ENCODE measurements around the gene SFT2D3. TPM values are rescaled to one million over a fixed set of nuclear protein-coding genes. Genes with fewer than 3 reads are reported as not detected.

The SFT2D3 gene
- total RNA-seq, 1 experiment from 2014 or later: 5.6 TPM

DNA sequence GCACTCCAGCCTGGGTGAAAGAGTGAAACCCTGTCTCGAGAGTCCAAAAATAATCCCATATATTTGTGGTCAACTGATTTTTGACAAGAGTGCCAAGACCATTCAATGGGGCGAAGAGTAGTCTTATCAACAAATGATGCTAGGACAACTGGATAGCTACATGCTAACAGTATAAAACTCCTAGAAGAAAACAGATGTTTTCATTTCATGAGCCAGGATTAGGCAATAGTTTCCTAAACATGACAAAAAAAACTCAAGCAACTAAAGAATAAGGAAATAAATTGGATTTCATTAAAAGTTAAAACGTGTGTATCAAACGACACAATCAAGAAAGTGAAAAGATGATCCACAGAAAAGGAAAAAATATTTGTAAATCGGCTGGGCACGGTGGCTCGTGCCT lies 32.2 kb upstream of the SFT2D3 start:
- intact Hi-C loops (cut with micrococcal nuclease; ENCODE audit: unreplicated experiment) (no loop called here), in situ Hi-C loops (cut with HindIII; ENCODE audit: low pct_unique_long_range_greater_than_20kb, low sequenced_read_pairs) (no loop called here)
- no peaks in the 10 kb centered on the region for H3K36me3 ChIP-seq (ENCODE audit: control insufficient read depth, insufficient read depth, low read length)
- CTCF ChIA-PET: no interaction called here
- ATAC-seq (no peak), DNase-seq (ENCODE audit: low read depth, low spot score) (no peak)
- 0 out of 2 replicates have a peak, but pooled peaks cover 2% of the 10 kb centered on the region for H3K27me3 ChIP-seq (ENCODE audit: control insufficient read depth, insufficient read depth, low read length)
- no peak overlapping the region for H3K4me3 ChIP-seq (ENCODE audit: low read depth in 2 of 2, low read length in 2 of 2)
- no peak overlapping the region for H3K27ac ChIP-seq (ENCODE audit: low read length)
- POLR2A ChIA-PET: no interaction called here
- TF ChIP-seq SIN3A (IDR thresholded peaks at IDR 0.05; ENCODE audit: borderline replicate concordance, insufficient read depth, low read depth, low read length) (no peak), POLR2AphosphoS5 (IDR thresholded peaks at IDR 0.05; ENCODE audit: low read depth, low read length) (no peak), TCF7L2 (IDR thresholded peaks at IDR 0.05; ENCODE audit: low read depth, low read length) (no peak)
- TF ChIP-seq, protein P1, sequence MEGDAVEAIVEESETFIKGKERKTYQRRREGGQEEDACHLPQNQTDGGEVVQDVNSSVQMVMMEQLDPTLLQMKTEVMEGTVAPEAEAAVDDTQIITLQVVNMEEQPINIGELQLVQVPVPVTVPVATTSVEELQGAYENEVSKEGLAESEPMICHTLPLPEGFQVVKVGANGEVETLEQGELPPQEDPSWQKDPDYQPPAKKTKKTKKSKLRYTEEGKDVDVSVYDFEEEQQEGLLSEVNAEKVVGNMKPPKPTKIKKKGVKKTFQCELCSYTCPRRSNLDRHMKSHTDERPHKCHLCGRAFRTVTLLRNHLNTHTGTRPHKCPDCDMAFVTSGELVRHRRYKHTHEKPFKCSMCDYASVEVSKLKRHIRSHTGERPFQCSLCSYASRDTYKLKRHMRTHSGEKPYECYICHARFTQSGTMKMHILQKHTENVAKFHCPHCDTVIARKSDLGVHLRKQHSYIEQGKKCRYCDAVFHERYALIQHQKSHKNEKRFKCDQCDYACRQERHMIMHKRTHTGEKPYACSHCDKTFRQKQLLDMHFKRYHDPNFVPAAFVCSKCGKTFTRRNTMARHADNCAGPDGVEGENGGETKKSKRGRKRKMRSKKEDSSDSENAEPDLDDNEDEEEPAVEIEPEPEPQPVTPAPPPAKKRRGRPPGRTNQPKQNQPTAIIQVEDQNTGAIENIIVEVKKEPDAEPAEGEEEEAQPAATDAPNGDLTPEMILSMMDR (IDR thresholded peaks at IDR 0.05): no peak
- TF ChIP-seq, protein P2, sequence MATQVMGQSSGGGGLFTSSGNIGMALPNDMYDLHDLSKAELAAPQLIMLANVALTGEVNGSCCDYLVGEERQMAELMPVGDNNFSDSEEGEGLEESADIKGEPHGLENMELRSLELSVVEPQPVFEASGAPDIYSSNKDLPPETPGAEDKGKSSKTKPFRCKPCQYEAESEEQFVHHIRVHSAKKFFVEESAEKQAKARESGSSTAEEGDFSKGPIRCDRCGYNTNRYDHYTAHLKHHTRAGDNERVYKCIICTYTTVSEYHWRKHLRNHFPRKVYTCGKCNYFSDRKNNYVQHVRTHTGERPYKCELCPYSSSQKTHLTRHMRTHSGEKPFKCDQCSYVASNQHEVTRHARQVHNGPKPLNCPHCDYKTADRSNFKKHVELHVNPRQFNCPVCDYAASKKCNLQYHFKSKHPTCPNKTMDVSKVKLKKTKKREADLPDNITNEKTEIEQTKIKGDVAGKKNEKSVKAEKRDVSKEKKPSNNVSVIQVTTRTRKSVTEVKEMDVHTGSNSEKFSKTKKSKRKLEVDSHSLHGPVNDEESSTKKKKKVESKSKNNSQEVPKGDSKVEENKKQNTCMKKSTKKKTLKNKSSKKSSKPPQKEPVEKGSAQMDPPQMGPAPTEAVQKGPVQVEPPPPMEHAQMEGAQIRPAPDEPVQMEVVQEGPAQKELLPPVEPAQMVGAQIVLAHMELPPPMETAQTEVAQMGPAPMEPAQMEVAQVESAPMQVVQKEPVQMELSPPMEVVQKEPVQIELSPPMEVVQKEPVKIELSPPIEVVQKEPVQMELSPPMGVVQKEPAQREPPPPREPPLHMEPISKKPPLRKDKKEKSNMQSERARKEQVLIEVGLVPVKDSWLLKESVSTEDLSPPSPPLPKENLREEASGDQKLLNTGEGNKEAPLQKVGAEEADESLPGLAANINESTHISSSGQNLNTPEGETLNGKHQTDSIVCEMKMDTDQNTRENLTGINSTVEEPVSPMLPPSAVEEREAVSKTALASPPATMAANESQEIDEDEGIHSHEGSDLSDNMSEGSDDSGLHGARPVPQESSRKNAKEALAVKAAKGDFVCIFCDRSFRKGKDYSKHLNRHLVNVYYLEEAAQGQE (IDR thresholded peaks at IDR 0.05; ENCODE audit: insufficient read depth in 1 of 2, low read depth in 2 of 2, low read length in 1 of 2): no peak
- no TSS peak for BruUV-seq (replicated peaks)
- no peaks in the 10 kb centered on the region for H3K9me3 ChIP-seq (ENCODE audit: control insufficient read depth, insufficient read depth, low read depth, low read length)
- H3K4me1 ChIP-seq (ENCODE audit: control insufficient read depth, insufficient read depth, low read length): peaks cover 4% of the 10 kb centered on the region

DNA sequence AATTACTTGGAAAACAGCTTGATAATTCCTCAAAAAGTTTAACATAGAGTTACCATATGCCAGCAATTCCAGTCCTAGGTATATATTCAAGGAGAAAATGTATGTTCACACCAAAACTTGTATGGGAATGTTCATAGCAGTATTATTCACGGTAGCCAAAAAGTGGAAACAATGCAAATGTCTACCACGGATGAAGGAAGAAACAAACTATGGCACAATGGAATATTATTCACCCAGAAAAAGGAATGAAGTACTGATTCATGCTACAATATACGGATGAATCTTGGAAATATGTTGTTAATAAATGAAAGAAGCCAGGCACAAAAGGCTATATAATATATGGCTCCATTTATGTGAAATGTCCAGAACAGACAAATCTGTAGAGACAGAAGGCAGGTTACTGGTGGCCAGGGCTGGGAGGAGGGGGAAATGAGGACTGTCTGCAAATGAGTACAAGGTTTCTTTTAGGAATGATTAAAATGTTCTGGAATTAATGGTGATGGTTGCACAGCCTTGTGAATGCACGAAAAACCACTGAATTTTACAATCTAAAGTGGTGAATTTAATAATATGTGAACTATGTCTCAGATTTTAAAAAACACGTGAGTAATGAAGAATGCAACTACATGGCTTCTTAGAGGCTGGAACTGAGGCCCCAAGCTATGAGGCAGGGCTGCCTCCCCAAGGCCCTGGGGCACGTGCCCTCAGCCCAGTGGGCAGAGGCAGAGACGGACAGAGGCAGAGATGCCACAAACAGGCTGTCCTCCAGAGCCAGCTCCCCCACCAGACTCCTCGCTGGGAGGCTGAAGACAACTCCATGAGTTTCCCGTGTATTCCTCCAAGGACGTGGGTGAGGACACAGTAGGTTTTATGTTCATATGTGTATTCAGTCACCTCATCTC lies 31.0 kb upstream of the SFT2D3 start:
- Histone ChIP-seq H3K4me1 (ENCODE audit: control insufficient read depth, insufficient read depth, low read length) (peaks cover 7% of the 10 kb centered on the region), H3K36me3 (ENCODE audit: control insufficient read depth, insufficient read depth, low read length) (no peaks in the 10 kb centered on the region), H3K4me3 (ENCODE audit: low read depth in 2 of 2, low read length in 2 of 2) (no peak overlapping the region), H3K27me3 (ENCODE audit: control insufficient read depth, insufficient read depth, low read length) (0 out of 2 replicates have a peak, but pooled peaks cover 2% of the 10 kb centered on the region), H3K27ac (ENCODE audit: low read length) (no peak overlapping the region), H3K9me3 (ENCODE audit: control insufficient read depth, insufficient read depth, low read depth, low read length) (no peaks in the 10 kb centered on the region)
- CTCF ChIA-PET: no interaction called here
- intact Hi-C loops (cut with micrococcal nuclease; ENCODE audit: unreplicated experiment) (no loop called here), in situ Hi-C loops (cut with HindIII; ENCODE audit: low pct_unique_long_range_greater_than_20kb, low sequenced_read_pairs) (no loop called here)
- POLR2A ChIA-PET: no interaction called here
- no peak for TF ChIP-seq POLR2AphosphoS5 (IDR thresholded peaks at IDR 0.05; ENCODE audit: low read depth, low read length)
- no peak for TF ChIP-seq SIN3A (IDR thresholded peaks at IDR 0.05; ENCODE audit: borderline replicate concordance, insufficient read depth, low read depth, low read length)
- TF ChIP-seq TCF7L2 (IDR thresholded peaks at IDR 0.05; ENCODE audit: low read depth, low read length): no peak
- TF ChIP-seq, protein P1 (IDR thresholded peaks at IDR 0.05): no peak
- TF ChIP-seq, protein P2 (IDR thresholded peaks at IDR 0.05; ENCODE audit: insufficient read depth in 1 of 2, low read depth in 2 of 2, low read length in 1 of 2): no peak
- ATAC-seq: no peak
- no TSS peak for BruUV-seq (replicated peaks)
- DNase-seq (ENCODE audit: low read depth, low spot score): no peak
